Activated CD4-positive, alpha-beta T cell treated with anti-CD3 and anti-CD28 coated beads, Interleukin-2, amount 50 U/mL, for 1 hour (primary cell): ENCODE results near the gene GPATCH4.
"Not testable (repeated sequence)": the region's sequence is repeated elsewhere in the genome, so short reads cannot be mapped to it uniquely, and the experiment has no call there.

Experiments
- DNase-seq: peaks from one replicate; pipeline ENCODE4 v3.0.0-alpha.2; 2020

GPATCH4 gene

GRCh38 chr1:156601122-156601830 lies at the start of gene GPATCH4:
Gene GPATCH4 (minus strand): TSS chr1:156601479.
- peak; percentile 62 for DNase-seq

GRCh38 chr1:156648951-156649350 lies 47.7 kb upstream of the GPATCH4 start:
- DNase-seq: no peak

GRCh38 chr1:156648496-156648895 lies 47.2 kb upstream of the GPATCH4 start:
- DNase-seq: no peak

- DNase-seq: no peak
These were observed 46.1 kb upstream of the GPATCH4 start for GRCh38 chr1:156647351-156647750.

- DNase-seq: no peak
These were observed 45.5 kb upstream of the GPATCH4 start for GRCh38 chr1:156646738-156647211.

GRCh38 chr1:156645666-156646065 lies 44.4 kb upstream of the GPATCH4 start:
- no peak for DNase-seq

- DNase-seq: no peak
These were observed 43.8 kb upstream of the GPATCH4 start for GRCh38 chr1:156645056-156645455.

GRCh38 chr1:156644640-156645039 lies 43.4 kb upstream of the GPATCH4 start:
- no peak for DNase-seq

- DNase-seq: no peak
These were observed 42.9 kb upstream of the GPATCH4 start for GRCh38 chr1:156644146-156644545.

GRCh38 chr1:156643778-156644092 lies 42.5 kb upstream of the GPATCH4 start:
- DNase-seq: no peak

- no peak for DNase-seq
These were observed 41.9 kb upstream of the GPATCH4 start for GRCh38 chr1:156643049-156643777.

GRCh38 chr1:156642265-156643048 lies 41.2 kb upstream of the GPATCH4 start:
- no peak for DNase-seq

- DNase-seq: no peak
These were observed 40.5 kb upstream of the GPATCH4 start, which contains the start of gene BCAN for GRCh38 chr1:156641761-156642264. Gene BCAN (plus strand): TSS chr1:156642117. CDS start chr1:156646055, 3,938 bp downstream.

GRCh38 chr1:156640842-156641706 lies 39.8 kb upstream of the GPATCH4 start:
- DNase-seq: no peak

GRCh38 chr1:156639601-156640101 lies 38.4 kb upstream of the GPATCH4 start:
- DNase-seq: no peak

GRCh38 chr1:156638189-156638985 lies 37.1 kb upstream of the GPATCH4 start:
- DNase-seq: no peak

- no peak for DNase-seq
These were observed 31.1 kb upstream of the GPATCH4 start for GRCh38 chr1:156632355-156632754.

- not testable (repeated sequence) for DNase-seq
These were observed 29.9 kb upstream of the GPATCH4 start for GRCh38 chr1:156631152-156631551.

GRCh38 chr1:156629823-156630449 lies 28.7 kb upstream of the GPATCH4 start:
- DNase-seq: no peak

- DNase-seq: peak; percentile 30
These were observed 26.1 kb upstream of the GPATCH4 start for GRCh38 chr1:156627313-156627880.
